HG03066 (cell line): Measurements from ENCODE around the gene ACBD6.

Source experiments
- ATAC-seq: cut with Tn5 transposase; IDR thresholded peaks from one replicate; pipeline ENCODE4 v1.9.1; 2021; ENCODE audit warnings: low read depth; ENCODE audit not compliant: unreplicated experiment

ACBD6 gene

DNA sequence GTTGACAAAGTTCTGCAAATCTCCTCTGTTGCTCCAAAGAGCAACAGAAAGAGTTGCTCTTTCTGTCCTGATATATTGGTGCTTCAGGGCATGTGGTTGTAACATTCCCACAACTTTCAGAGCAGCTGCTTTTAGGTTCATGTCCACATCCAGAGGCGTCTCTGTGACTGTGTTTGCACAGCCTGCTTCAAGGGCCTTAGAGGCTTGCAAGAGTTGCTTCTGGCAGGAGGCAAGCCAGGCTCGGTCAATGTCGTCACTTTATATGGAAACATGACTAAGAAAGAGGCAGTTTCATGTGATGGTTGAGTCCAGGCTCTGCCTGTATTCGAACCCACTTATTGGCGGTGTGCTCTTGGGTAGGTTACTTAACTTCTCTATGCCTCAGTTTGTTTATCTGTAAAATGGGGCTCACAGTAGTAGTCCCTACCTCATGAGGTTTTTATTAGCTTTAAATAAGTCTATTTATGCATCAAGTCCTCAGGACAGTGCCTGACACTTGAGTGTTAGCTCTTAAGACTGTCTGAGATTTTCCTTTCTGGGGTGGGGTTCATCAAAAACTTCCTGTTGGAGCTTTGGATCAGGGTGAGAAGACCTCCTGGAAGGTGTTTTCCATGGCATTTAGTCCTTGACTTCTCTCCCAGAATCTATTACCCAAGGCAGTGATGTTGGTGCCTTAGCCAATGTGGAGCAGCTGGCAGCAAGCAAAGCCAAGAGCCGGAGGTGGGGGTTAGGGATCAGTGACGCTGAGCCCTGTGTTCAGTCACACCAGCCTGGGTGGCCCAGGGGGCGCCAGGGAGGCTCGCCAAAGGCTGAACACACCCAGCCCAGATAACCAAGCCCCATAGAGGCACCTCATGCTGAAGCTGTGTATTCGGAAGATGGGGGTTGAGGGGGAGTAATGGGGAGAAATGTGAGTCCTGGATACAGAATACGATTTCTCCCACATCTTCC is 253.4 kb downstream of the ACBD6 start:
- ATAC-seq = no peak

DNA sequence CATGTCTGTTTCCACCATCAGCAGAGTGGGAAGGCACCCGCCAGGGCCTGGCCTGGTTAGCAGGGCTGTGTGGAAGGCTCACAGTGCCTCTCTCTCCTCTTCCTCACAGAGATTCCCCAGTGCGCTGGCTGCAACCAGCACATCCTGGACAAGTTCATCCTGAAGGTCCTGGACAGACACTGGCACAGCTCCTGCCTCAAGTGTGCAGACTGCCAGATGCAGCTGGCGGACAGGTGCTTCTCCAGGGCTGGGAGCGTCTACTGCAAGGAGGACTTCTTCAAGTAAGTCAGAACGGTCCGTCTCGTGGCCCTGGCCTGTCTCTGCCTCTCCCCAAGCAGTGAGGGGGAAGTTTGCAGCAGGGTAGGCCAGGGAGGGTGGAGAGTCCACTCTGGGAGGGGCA is 254.2 kb downstream of the ACBD6 start:
- ATAC-seq = no peak

GRCh38 chr1:180247580-180247979 is 254.8 kb downstream of the ACBD6 start:
- no peak for ATAC-seq

DNA sequence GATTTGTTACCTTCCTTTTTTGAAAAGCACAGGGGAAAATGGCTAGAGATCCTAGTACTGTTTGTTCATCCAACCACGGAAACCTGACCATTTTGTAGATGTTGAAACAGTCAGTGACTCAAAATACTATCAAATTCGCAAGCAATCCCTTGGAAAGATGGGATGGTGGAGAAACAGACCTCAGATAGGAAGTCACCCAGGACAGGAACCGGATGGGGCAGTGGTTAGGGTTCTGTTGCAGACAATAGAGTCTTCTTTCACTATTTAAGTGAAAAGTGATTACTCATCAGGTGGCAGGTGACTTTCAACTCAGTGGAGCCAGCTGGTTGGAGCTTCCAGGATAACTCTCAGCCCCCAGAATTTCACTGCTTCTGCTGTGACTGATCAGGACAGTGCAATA is 255.3 kb downstream of the ACBD6 start:
- ATAC-seq = no peak

DNA sequence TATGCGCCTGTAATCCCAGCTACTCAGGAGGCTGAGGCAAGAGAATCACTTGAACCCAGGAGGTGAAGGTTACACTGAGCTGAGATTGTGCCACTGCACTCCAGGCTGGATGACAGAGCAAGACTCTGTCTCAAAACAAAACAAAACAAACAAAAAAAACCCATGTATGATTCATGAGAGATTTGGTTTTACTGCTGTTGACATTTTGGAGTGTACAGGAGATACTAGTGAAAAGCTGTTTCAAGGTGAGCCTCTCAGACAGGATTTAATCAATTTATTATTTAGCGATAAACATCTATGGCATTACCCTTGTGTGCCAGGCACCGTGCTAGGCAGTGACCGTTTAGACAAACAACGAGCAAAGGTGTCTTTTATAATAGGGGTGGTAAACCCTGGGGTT is 255.8 kb downstream of the ACBD6 start:
- no peak for ATAC-seq

GRCh38 chr1:180244840-180245239 is 257.5 kb downstream of the ACBD6 start:
- ATAC-seq = no peak

GRCh38 chr1:180243517-180244221 is 258.7 kb downstream of the ACBD6 start:
- no peak for ATAC-seq

DNA sequence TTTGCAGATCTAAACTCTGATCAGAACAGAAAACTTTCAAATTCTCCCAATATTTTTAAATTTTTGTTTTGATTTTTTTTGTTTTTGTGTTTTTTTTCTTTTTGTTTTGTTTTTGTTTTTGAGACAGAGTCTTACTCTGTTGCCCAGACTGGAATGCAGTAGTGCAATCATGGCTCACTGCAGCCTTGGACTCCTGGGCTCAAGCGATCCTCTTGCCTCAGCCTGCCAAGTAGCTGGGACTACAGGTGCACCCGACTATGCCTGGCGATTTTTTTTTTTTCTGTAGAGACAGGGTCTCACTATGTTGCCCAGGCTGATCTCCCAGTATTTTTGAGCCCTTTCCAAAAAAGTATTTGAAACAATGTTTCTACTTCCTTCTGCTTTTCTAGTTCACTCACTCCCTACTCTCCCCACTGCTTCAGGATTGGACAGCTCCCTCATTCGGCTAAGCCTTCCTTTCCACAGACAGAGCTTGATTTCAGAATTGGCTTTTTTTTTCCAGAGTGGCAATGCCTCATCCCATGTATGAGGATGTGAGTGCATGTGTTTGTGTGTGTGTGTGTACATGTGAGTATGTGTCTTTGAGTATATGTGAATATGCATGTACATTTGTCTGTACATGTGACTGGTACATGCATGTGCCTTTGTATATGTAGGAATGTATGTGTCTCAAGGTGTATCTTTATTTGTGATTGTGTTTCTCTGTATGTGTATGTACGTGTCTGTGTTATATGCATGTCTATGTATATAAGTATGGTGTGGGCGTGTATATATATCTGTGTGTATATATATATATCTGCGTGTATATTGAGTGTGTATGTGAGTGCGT is 260.4 kb downstream of the ACBD6 start:
- ATAC-seq = no peak

- ATAC-seq = no peak
Measured at GRCh38 chr1:180239145-180240096, 263.0 kb downstream of the ACBD6 start.

- no peak for ATAC-seq
Measured at GRCh38 chr1:180238675-180239074, 263.7 kb downstream of the ACBD6 start.
